ENCODE data around the gene COQ10A. TPM values are rescaled to one million over a fixed set of nuclear protein-coding genes. Genes with fewer than 3 reads are reported as not detected.
A peak's percentile ranks its signal among the peaks of the same experiment; 100 is the strongest.

COQ10A gene
- total and polyA plus RNA-seq, 9 of the 15 experiments (the other 6 are each of a cell fraction or from before 2014, with no cell fraction given), result 3.1 to 26.4 (median 12.7) TPM

DNA sequence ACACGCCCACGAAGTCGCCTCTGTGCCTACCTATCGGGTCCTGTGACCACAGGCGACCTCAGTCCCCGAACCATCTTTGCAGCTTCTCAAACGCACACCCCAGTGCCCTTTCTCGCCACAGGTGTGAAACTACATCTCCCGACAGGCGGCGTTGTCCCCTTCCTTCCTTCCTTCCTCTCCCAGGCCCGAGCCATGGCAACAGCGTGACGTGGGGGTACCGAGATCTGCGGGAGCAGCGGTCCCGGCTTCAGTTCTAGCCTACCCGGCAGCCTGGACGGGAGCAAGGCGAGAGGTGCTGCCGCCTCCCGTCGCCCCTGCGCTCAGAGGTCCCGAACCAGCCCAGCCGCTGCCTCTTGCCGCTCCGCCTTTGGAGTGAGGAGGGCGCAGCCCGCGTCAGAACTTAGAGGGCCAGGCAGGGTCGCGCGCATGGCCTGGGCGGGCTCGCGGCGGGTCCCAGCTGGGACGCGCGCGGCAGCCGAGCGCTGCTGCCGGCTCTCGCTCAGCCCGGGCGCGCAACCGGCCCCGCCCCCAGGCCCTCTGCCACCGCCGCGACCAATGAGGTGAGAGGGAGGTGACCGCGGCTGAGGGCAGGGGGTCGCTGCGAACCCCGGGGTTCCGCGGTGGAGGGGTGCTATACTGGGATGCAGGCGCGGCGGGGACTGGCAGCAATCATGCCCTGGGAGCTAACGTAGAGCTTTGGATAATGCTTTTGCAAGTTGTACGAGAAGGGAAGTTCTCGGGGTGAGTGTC, at the start of gene COQ10A (continued):
- peak; percentile 40; the same call in 1 of the 2 replicates for TF ChIP-seq POLR2AphosphoS5 (IDR thresholded peaks at IDR 0.05; ENCODE audit: control insufficient read depth, insufficient read depth, low read depth, low read length)
- no peak for TF ChIP-seq LEF1 (IDR thresholded peaks at IDR 0.05)
- TF ChIP-seq, protein P1, sequence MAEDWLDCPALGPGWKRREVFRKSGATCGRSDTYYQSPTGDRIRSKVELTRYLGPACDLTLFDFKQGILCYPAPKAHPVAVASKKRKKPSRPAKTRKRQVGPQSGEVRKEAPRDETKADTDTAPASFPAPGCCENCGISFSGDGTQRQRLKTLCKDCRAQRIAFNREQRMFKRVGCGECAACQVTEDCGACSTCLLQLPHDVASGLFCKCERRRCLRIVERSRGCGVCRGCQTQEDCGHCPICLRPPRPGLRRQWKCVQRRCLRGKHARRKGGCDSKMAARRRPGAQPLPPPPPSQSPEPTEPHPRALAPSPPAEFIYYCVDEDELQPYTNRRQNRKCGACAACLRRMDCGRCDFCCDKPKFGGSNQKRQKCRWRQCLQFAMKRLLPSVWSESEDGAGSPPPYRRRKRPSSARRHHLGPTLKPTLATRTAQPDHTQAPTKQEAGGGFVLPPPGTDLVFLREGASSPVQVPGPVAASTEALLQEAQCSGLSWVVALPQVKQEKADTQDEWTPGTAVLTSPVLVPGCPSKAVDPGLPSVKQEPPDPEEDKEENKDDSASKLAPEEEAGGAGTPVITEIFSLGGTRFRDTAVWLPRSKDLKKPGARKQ (CRISPR knock-in tag; IDR thresholded peaks at IDR 0.05), result no peak
- TF ChIP-seq POU5F1 (IDR thresholded peaks at IDR 0.05; ENCODE audit: borderline replicate concordance, low read depth, low read length, partially characterized antibody), result no peak
- TF ChIP-seq PHF8 (IDR thresholded peaks at IDR 0.05; ENCODE audit: borderline replicate concordance, low read length), result peak; percentile 93; the same call in 1 of the 2 replicates
- TF ChIP-seq, protein P2, sequence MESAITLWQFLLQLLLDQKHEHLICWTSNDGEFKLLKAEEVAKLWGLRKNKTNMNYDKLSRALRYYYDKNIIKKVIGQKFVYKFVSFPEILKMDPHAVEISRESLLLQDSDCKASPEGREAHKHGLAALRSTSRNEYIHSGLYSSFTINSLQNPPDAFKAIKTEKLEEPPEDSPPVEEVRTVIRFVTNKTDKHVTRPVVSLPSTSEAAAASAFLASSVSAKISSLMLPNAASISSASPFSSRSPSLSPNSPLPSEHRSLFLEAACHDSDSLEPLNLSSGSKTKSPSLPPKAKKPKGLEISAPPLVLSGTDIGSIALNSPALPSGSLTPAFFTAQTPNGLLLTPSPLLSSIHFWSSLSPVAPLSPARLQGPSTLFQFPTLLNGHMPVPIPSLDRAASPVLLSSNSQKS (CRISPR knock-in tag; IDR thresholded peaks at IDR 0.05), result no peak
- no peak for TF ChIP-seq ZNF3 (CRISPR knock-in tag; IDR thresholded peaks at IDR 0.05)
- TF ChIP-seq POLR2A (conservative IDR thresholded peaks at IDR 0.05), result peak; percentile 90
- no peak; the same call in 1 of the 2 replicates for TF ChIP-seq CBX1 (IDR thresholded peaks at IDR 0.05; ENCODE audit: low read depth)
- peak; percentile 78 for TF ChIP-seq FIP1L1 (IDR thresholded peaks at IDR 0.05; ENCODE audit: low read depth, low read length, poor library complexity, severe bottlenecking)
- no peak for TF ChIP-seq FOXA3 (CRISPR knock-in tag; conservative IDR thresholded peaks at IDR 0.05 in 1 of 2, IDR thresholded peaks at IDR 0.05 in 1 of 2)
- TF ChIP-seq DPF2 (IDR thresholded peaks at IDR 0.05), result peak; percentile 47
- no peak for TF ChIP-seq RFX7 (CRISPR knock-in tag; IDR thresholded peaks at IDR 0.05)
- no peak for TF ChIP-seq KDM2B (CRISPR knock-in tag; IDR thresholded peaks at IDR 0.05)
- TF ChIP-seq TAF7 (tag; IDR thresholded peaks at IDR 0.05), result peak; percentile 56; the same call in 1 of the 2 replicates
- no peak; a peak in 2 of 4 replicates for TF ChIP-seq HDAC1 (IDR thresholded peaks at IDR 0.05)
- no peak for TF ChIP-seq FOXA1 (IDR thresholded peaks at IDR 0.05; ENCODE audit: borderline replicate concordance)
- TF ChIP-seq MYBL2 (IDR thresholded peaks at IDR 0.05; ENCODE audit: low read depth), result no peak
- no peak for TF ChIP-seq MYBL2 (CRISPR knock-in tag; IDR thresholded peaks at IDR 0.05; ENCODE audit: borderline replicate concordance)
- TF ChIP-seq ZNF174 (CRISPR knock-in tag; IDR thresholded peaks at IDR 0.05), result no peak
- peak; percentile 77 for TF ChIP-seq SAP30 (IDR thresholded peaks at IDR 0.05; ENCODE audit: borderline replicate concordance, insufficient read depth, low read depth, low read length, poor library complexity, severe bottlenecking)
- no peak for TF ChIP-seq KLF10 (CRISPR knock-in tag; IDR thresholded peaks at IDR 0.05)
- peak; percentile 83 for TF ChIP-seq GATAD2B (IDR thresholded peaks at IDR 0.05; ENCODE audit: borderline replicate concordance)
- TF ChIP-seq, protein P3, sequence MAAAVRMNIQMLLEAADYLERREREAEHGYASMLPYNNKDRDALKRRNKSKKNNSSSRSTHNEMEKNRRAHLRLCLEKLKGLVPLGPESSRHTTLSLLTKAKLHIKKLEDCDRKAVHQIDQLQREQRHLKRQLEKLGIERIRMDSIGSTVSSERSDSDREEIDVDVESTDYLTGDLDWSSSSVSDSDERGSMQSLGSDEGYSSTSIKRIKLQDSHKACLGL (CRISPR knock-in tag; IDR thresholded peaks at IDR 0.05; ENCODE audit: borderline replicate concordance, poor library complexity, severe bottlenecking), result no peak
- TF ChIP-seq ETV1 (tag; conservative IDR thresholded peaks at IDR 0.05; ENCODE audit: low read depth), result peak; percentile 73

Measured in K562 (cell line).